ENCODE results near the gene CADM2.
"Not testable (repeated sequence)": the region's sequence is repeated elsewhere in the genome, so short reads cannot be mapped to it uniquely, and the experiment has no call there.

CADM2 gene

GRCh38 chr3:85672761-85673160 lies 714.0 kb downstream of the CADM2 start:
- DNase-seq (ENCODE audit: low spot score), result no peak

- DNase-seq (ENCODE audit: low spot score), result no peak
These were observed 719.9 kb downstream of the CADM2 start for GRCh38 chr3:85678713-85679112.

- no peak for DNase-seq (ENCODE audit: low spot score)
These were observed 723.1 kb downstream of the CADM2 start for GRCh38 chr3:85681906-85682305.

GRCh38 chr3:85691196-85691595 lies 732.4 kb downstream of the CADM2 start:
- no peak for DNase-seq (ENCODE audit: low spot score)

GRCh38 chr3:85697156-85697555 lies 738.4 kb downstream of the CADM2 start:
- no peak for DNase-seq (ENCODE audit: low spot score)

- DNase-seq (ENCODE audit: low spot score), result no peak
These were observed 747.3 kb downstream of the CADM2 start for GRCh38 chr3:85706130-85706529.

GRCh38 chr3:85708325-85708724 lies 749.5 kb downstream of the CADM2 start:
- DNase-seq (ENCODE audit: low spot score), result not testable (repeated sequence)

- no peak for DNase-seq (ENCODE audit: low spot score)
These were observed 750.6 kb downstream of the CADM2 start for GRCh38 chr3:85709346-85709892.

- DNase-seq (ENCODE audit: low spot score), result no peak
These were observed 751.7 kb downstream of the CADM2 start for GRCh38 chr3:85710490-85710889.

- no peak for DNase-seq (ENCODE audit: low spot score)
These were observed 762.8 kb downstream of the CADM2 start for GRCh38 chr3:85721409-85722145.

GRCh38 chr3:85725809-85726208 lies 767.0 kb downstream of the CADM2 start:
- no peak for DNase-seq (ENCODE audit: low spot score)

- DNase-seq (ENCODE audit: low spot score), result no peak
These were observed 767.5 kb downstream of the CADM2 start for GRCh38 chr3:85726241-85726640.

GRCh38 chr3:85737846-85738245 lies 779.1 kb downstream of the CADM2 start:
- DNase-seq (ENCODE audit: low spot score), result no peak

GRCh38 chr3:85740561-85740960 lies 781.8 kb downstream of the CADM2 start:
- DNase-seq (ENCODE audit: low spot score), result no peak

GRCh38 chr3:85758442-85758841 lies 799.7 kb downstream of the CADM2 start:
- DNase-seq (ENCODE audit: low spot score), result no peak

- DNase-seq (ENCODE audit: low spot score), result no peak
These were observed 801.6 kb downstream of the CADM2 start for GRCh38 chr3:85760342-85760741.

GRCh38 chr3:85780806-85781205 lies 822.0 kb downstream of the CADM2 start:
- no peak for DNase-seq (ENCODE audit: low spot score)

GRCh38 chr3:85781806-85782205 lies 823.0 kb downstream of the CADM2 start:
- no peak for DNase-seq (ENCODE audit: low spot score)

GRCh38 chr3:85783291-85783690 lies 824.5 kb downstream of the CADM2 start:
- DNase-seq (ENCODE audit: low spot score), result no peak

GRCh38 chr3:85785766-85786165 lies 827.0 kb downstream of the CADM2 start:
- DNase-seq (ENCODE audit: low spot score), result no peak

- no peak for DNase-seq (ENCODE audit: low spot score)
These were observed 831.7 kb downstream of the CADM2 start for GRCh38 chr3:85790445-85791030.

- no peak for DNase-seq (ENCODE audit: low spot score)
These were observed 837.4 kb downstream of the CADM2 start for GRCh38 chr3:85796140-85796539.

- DNase-seq (ENCODE audit: low spot score), result no peak
These were observed 841.9 kb downstream of the CADM2 start for GRCh38 chr3:85800676-85801075.

- DNase-seq (ENCODE audit: low spot score), result peak; percentile 53
These were observed 843.2 kb downstream of the CADM2 start for GRCh38 chr3:85801955-85802354.
